NCI-H1436 treated with DMSO at 0.1 percent for 48 hours (cell line): ENCODE data around the gene GP1BA.
A peak's percentile ranks its signal among the peaks of the same experiment; 100 is the strongest.

Source experiments
- DNase-seq: peaks from one replicate; lab custom pipeline; 2025; lab: John Stamatoyannopoulos, UW

The GP1BA gene

DNA sequence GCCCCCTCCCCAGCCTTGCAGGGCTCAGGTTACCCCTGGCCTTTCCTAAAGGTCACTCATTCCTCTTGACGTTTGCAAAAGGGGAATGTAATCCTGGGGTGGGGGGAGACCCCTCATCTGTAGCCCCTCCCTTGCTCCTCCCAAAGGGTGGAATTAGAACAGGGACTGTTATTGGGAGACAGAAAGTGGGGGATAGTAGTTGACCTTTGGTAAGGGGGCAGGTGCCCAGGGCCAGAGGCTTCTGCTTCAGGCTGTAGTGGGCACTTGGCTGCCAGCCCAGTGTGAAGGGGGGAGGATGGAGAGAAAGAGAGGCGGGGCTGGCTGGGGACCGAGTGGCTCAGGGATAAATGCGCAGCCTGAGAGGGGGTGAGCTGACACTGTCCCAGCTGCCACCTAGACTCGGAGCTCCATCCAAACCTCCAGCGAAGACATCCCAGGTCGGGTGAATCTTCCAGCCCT, 18.7 kb downstream of the GP1BA start, which contains the start of gene ENO3:
TSS of gene ENO3 (plus strand) at position 374 of the 459 bp plus-strand sequence. CDS start 711 bp downstream, outside the sequence.
- DNase-seq = peak; percentile 26

DNA sequence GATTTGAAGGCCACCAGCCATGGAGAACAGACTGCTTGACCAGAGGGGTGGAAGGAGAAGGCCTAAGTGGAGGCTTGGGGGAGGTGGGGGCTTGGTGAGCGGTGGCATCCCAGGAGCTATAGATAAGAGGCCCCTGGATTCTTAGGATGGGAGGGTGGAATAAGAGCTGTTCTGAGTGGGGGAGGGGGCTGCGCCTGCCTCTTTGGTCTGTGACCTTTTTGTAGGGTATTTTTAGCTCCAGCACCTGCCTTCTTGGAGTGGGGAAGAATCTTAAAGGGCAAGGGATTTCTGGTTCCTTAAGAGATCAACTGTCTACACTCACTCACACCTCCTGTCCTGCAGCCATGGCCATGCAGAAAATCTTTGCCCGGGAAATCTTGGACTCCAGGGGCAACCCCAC, 19.4 kb downstream of the GP1BA start:
- no peak for DNase-seq

DNA sequence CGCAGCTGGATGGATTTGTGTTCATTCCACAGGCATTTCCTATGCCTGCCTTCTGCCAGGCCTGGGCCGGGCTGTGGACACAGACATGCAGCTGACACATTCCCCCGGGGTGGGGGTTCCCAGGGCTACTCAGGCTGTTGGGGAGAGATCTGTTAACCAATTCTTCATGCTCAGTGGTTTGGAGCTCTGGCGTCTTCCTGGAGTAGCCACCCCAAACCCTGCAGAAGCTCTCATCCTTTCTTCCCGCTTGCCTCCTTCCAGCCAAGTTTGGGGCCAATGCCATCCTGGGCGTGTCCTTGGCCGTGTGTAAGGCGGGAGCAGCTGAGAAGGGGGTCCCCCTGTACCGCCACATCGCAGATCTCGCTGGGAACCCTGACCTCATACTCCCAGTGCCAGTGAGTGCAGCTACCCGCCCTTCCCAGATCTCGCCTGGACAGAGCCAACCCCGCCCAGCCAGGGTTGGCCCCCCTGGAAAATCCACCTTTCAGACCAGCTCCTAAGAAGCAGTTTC, 21.4 kb downstream of the GP1BA start:
- no peak for DNase-seq

DNA sequence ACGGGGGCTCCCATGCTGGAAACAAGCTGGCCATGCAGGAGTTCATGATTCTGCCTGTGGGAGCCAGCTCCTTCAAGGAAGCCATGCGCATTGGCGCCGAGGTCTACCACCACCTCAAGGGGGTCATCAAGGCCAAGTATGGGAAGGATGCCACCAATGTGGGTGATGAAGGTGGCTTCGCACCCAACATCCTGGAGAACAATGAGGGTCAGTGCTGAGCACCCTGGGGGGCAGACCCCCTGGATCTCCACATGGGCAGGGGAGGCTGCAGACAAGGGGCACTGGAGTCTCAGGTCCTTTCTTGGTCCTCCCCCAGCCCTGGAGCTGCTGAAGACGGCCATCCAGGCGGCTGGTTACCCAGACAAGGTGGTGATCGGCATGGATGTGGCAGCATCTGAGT, 23.0 kb downstream of the GP1BA start:
- no peak for DNase-seq

DNA sequence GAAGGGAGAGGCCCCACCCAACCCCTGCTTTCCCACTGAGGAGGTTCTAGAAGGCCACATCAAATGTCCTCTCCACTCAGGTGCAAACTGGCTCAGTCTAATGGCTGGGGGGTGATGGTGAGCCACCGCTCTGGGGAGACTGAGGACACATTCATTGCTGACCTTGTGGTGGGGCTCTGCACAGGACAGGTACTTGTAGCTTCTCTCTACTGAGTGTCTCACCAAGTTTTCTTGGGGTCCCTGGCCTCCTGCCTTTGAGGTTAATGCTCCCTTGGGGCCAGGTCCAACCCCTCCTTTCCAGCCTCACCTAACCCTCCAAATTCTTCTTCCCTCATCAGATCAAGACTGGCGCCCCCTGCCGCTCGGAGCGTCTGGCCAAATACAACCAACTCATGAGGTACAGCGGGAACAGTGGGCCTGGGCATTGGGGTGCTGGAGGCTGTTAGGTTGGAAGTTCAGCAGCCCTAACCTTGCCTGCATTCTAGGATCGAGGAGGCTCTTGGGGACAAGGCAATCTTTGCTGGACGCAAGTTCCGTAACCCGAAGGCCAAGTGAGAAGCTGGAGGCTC, 24.5 kb downstream of the GP1BA start:
- DNase-seq = no peak

DNA sequence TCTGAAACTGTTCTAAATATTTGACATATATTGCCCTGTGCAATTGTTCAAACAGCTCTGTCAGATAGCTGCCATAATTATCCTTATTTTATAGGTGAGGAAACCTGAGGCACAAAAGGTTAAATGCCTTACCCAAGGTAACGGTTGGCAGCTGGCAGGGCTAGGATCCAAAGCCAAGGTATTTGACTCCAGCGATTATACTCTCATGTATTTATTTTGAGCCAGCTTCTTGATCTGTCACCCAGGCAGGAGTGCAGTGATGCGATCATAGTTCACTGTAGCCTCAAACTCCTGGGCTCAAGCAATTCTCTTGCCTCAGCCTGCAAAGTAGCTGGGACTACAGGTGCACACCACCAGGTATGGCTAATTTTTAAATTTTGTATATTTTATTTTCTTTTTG, 26.0 kb downstream of the GP1BA start:
- no peak for DNase-seq

DNA sequence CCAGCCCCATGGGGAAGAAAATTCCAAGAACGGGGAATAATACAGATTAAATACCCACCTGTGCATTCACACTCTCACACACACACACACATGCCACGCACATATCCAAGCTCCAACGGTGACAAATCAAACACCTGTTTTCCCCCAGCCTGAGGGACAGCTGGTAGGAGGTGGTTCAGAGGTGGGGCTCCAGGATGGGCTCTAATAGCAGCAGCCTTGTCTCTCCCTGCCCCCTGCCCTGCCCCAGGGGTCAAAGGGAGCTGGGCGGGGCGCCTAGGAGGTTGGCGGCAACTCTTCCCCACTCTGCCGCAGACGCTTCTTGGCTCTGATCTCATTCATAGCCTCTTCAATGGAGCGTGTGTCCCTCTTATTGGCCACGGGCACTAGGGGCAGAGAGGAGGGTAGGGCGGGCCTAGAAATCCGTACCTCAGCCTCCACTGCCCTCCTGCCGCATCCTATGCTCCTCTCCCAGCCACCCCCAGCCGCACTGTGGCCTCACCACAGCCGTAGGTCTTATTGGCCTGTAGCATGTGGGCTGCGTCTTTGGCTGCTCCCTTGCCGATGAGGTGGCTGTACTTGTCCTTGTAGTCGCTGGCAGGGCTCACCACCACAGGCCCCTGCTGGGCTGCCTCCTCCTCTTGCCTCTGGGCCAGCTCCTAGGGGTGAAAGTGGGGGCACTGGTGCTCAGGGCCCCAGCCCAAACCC, 27.3 kb downstream of the GP1BA start:
- no peak for DNase-seq

DNA sequence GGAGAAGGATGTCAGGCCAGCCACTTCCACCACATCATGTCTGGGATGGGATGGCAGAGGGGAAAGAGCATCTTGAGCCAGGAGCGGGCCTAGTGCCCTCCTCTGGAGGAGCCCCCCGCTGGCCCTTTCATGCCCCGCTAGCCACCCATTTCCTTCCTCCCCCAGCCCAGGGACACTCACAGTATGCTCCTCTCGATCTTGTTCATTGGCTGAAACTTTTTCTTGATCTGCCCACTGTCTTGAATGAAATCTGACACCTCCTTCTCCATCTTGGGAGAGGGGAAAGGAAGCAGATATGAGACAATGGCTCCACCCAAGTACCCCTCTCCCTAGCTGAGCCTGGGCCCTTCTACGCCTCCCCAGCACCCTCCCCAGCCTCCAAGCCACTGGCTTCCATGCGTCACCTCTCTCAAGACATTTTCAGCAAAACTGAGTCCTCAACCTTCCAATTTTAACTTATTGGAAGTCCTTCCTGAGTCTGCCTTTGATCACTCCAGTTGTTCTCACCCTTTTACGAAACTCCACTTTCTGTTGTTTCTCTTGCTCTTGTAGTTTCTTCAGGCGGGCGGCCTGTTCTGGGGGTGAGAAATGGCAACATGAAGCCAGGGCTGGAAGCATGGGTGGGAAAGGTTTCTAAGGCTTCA, 28.3 kb downstream of the GP1BA start:
- no peak for DNase-seq

DNA sequence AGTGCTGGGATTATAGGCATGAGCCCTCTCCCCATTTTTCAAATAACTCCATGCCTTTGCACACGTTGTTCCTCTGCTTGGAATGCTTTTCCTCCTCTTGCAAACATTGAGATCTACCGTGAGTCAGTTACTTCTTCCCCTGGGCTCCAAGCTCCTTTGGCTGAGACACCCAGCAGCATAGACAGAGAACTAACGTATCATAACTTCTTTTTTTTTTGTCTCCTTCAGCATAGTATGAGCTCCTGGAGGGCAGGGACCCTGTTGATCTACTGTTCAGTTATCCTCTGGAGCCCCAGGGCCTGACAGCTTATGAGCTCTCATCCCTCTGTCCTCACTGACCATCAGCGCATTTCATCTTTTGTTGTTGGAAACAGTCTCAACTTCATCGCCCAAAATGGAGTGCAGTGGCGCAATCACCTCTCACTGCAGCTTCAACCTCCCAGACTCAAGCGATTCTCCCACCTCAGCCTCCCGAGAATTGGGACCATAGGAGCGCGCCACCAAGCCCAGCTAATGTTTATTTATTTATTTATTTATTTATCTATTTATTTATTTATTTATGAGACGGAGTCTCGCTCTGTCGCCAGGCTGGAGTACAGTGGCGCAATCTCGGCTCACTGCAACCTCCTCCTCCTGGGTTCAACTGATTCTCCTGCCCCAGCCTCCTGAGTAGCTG, 33.4 kb downstream of the GP1BA start:
- no peak for DNase-seq

DNA sequence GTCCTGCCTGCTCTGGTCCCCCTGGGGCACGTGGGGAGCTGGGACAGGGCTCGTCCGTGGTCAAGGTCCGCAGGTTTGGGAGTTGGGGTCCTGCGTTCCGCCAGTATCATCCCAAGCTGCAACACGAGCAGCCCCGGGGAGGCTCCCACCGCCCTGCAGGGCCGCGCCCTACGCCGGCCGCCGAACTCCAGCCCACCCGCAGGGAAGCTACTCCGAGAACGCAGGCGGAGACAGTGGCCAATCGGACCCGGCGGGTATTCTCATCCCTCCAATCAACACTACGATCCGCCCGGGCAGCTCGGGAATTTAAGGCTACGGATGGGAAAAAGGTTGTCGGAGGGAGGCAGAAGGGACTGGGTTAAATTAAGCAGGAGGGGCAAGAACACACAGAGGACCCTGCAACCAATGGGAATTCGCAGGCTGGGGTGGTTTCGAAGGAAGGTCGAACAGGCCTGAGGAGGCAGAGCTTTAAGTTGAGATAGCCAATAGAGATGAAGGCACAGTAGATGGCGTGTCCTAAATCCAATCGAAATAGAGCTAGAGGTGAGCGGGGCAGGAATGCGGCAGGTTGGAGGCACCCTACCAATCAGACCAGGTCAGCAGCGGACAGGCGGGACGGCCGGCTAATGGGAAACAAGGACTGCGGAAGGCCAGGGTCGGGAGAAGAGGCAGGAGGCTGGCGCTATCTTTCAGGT, 34.9 kb downstream of the GP1BA start:
- peak; percentile 99 for DNase-seq

DNA sequence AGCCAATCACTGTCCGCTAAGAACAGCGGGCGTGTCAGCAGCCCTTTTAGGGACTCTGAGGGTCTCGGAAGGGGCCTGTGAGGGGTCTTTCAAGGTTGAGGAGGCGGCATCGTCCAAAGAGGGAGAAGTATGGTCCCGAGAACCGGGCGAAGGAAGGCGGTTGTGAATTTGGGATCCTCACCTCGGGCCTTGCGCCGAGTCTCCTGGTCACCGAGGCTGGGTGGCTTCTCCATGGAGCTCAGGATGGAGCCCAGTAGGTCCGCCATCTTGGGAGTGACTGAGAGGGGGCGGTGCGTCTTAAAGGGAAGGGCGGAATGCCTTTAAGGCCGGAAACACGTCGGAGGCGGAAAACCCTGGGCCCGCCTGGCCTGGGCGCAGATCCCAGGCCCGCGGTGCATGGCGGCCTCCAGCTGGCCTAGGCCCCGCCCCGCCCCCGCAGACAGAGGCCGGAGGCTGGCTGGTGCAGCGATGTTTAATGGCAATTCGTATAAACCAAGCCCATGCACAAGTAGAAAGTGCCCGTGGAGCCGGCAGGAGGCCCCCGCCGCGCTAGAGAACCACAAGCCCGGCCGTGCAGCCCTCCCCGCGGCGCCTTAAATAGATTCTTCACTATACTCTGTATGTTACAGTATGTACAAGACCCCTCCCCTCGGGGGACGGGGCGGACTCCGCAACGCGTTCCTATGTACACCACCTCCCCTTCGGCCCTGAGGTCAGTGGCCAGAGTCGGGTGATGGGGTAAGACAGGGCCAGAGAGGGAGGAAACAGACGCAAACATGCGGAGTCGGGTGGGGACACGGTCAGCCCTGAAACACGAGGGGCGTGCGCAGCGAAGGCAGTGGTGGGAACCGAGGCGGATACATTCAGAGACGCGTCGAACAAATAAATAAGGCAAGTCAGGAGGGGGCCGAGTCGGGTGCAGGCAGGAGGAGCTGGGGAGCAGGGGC, 35.7 kb downstream of the GP1BA start, which contains the start of gene SPAG7:
TSS of gene SPAG7 (minus strand) at position 279 of the 947 bp plus-strand sequence. CDS start at position 266, 13 bp downstream.
- peak; percentile 77 for DNase-seq

DNA sequence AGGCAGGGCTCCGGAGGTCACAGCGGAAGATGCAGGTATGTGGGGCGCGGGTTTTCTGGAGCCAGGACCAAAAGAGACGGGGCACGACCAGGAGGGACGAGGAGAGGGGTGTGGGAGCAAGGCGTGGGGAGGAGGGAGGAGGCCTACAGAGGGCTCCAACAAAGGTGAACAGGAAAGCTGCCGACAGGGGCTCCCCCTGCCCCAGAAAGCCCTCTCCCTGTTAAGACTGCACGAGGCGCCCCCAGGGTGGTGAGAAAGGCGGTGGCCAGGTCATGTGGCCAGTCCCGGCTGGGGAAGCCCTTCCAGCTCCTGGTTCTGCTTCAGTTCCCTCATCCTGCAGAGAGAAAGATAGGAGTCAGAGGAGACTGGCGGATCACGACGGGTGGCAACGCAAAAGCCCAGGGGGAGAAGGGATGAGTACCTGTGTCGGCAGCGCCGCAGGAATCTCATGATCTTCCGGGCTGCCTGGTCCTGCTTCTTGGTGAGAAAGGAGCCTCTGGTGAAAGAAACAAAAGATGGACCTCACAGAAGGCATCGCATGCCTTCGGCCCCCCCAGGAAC, 36.5 kb downstream of the GP1BA start:
- no peak for DNase-seq

DNA sequence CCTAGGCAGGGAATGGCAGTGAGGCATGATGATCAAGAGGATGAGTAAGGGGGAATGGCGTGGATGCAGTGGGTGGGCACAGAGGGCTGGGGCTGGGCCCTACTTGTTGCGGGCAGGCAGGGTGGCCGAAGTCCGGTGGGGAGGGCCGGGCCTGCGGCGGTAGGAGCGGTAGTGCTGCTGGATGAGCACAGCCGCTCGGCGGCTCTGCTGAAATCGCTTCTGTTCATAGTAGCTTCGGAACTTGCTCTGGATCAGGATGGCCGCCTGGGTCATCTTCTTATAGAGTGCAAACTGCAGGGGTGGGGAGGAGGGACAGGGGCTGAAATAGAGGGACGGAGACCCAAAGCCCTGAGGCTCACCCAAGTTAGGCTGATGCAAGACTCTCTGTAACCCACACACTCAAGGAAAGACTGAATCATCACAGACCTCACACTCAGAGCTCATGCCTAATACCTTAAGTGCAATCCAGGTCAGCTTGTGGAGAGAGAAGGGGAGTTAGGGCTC, 37.0 kb downstream of the GP1BA start:
- DNase-seq = no peak

DNA sequence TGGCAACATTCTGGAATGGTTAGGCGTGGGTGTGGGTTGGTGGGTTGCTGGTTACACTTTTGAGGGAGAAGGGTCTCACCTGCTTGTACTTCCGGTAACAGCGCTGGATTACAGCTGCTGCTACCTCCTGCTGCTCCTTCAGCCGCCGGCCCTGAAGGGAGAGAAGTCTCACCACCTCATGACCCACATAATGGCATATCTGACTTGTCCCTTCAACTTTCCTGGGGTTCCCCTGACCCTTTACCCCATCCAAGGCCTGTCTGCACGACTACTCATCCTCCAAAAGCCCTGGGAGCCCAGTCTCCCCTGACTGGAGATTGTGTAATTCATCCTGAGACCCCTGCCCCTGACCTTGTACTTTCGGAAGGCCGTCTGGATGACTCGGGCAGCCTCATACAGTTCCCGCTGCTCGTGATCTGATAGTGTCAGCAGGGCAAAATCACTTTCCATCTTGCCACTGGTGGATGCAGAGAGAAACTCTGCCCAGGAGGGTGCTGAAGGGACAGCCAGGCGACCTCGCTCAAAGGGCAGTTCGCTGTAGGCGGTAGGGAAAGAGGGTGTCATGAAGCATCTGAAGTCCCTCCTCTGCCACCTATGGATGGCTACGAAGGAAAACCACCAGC, 37.6 kb downstream of the GP1BA start:
- no peak for DNase-seq

DNA sequence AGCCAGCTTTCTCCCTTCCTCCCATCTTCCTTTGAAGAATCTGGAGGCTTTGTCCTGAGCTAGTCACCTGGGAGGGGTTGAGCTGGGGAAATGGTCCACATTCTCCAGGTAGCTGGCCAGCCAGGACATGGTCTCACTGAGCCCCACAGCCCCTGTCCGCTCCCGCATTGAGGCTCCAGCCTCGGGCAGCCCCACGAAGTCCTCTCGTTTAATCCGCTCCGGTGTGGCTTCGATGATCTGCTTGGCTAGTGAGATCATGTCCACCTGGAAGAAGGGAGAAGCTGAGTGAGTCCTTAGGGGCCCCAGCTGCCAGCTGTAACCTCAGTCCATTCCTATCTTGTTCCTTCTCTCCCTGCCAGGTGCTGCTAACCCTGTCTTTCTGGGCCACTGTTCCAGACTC, 38.2 kb downstream of the GP1BA start:
- DNase-seq = no peak

DNA sequence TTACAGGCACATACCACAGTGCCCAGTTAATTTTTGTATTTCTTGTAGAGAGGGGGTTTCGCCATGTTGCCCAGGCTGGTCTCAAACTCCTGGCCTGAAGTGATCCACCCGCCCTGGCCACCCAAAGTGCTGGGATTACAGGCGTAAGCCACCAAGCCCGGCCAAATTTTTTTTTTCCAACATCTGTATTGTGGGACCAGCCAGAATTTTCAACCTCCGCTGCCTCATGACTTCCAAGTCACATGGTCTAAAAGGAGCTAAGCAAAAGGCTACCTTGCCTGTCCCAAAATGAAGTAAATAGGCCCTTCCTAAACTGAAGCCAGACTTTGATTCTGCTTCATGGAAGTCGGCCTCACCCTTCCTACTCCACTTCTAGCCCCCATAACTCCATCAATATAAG, 39.7 kb downstream of the GP1BA start:
- no peak for DNase-seq

DNA sequence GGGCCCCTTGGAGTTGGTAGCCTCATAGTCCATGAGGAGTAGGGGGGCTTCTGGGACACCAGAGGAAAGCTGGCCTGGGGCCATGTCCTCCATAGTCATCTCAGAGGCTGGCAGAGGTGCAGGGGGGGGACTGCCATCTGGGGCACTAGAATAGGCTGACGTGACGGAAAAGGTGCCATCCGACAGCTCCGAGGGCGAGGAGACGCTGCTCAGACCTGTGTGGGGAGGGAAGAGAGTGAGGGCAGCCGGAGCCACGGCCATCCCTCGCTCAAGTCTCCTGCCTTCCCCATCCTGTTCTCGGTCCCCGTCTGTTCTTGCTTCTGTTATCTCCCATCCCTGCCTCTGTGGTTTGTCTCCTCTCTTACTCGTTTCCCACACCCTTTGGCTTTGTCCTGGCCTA, 40.2 kb downstream of the GP1BA start:
- DNase-seq = no peak

DNA sequence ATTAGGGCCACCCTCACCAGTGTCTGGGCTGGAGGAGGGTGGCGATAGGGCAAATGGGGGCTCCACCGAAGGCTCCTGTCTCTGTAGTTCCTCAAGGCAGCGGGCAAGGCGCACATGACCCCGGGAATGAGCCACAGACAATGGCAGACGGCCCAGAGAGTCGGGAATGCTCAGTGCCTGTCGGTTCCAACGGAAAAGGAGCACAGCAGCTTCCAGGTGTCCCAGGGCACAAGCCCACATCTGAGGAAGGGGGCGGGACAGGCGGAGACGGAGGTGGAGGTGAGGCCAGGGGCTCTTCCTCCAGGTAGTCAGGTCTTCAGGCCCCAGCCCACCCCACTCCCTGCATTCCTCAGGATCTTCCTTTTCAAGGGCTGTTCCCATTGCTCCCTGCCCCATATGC, 40.7 kb downstream of the GP1BA start:
- no peak for DNase-seq

DNA sequence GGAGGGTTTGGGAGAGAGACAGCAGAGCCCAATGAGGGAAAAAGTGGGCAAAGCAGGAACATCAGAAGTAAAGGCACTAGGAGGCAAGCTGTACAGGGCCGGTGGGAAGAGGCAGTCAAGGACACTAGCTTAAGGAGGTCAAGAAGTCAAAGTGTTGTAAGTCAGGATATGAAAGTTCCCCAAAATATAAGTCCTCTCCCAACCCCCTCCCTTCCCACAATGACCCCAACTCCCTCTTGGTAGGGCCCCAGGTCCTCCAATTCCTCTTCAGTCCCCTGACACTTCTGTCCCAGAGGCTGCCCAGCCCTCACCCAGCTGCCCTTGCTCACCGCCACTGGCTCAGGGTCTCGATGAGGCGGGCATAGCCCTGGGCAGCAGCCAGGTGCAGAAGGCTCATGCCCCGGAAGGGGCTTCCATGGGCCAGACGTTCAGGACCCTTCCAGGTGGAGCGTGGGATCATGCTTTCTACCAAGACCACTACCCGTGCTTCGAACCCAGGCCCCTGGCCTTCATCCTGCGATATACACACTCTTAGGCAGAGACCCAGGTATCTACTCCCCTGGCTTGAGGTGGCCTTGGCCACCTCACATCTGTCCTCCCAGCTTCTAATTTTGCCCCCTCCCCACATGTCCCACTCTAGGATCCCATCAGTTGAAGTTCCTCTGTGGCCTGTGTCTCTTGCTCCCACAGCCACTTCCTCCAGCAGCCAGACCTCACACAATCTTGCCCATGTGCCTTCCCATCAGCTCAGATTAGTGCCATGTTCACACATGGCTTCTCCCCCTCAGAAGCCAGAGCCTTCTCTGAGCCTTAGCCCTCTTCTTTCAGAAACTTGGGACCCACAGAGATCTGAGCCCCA, 41.4 kb downstream of the GP1BA start:
- DNase-seq = no peak
